T-cell (primary cell): ENCODE results near the gene HECA. TPM values are rescaled to one million over a fixed set of nuclear protein-coding genes. Genes with fewer than 3 reads are reported as not detected.

Experiments
- ATAC-seq, 4 experiments: fragments of 200-7000 bp in 3 of 4; fragments of 150-1000 bp in 1 of 4; cut with Tn5 transposase; replicated peaks in 1 of 4; 1 replicate in 3 of 4; 2 replicates in 1 of 4; pipeline ENCODE4 v1.10.0; 2021; ENCODE audit warnings: moderate library complexity in 3 of 4, mild to moderate bottlenecking in 2 of 4, moderate number of reproducible peaks in 1 of 4
- CTCF ChIA-PET, 2 donors: fragments of 300-600 bp; sonication (Branson Sonifier 250); formaldehyde crosslinking; loops; one replicate each; lab custom pipeline; 2022; ENCODE audit warnings: antibody characterized with exemption in 2 of 2; lab: Charles Lee
- POLR2A ChIA-PET, 2 donors: fragments of 300-600 bp; sonication (Branson Sonifier 250); formaldehyde crosslinking; loops; one replicate each; lab custom pipeline; 2022; ENCODE audit warnings: antibody characterized with exemption in 2 of 2; lab: Charles Lee
- DNase-seq, 35 experiments: peaks; one replicate each; pipeline versions ENCODE4 v3.0.0 to v3.0.0-alpha.2; 2013 to 2023
- H3K27ac ChIP-seq: one replicate; pipeline ENCODE4 v1.5.1; 2013; ENCODE audit warnings: low read length
- H3K27me3 ChIP-seq, 2 experiments: replicated peaks in 1 of 2; 1 replicate in 1 of 2; 2 replicates in 1 of 2; pipeline versions ENCODE4 v1.6.1 to v1.7.0; 2013; ENCODE audit warnings: low read length in 1 of 2, mixed read lengths in 1 of 2; ENCODE audit not compliant: control insufficient read depth in 2 of 2, insufficient read depth in 2 of 2; ENCODE audit errors: extremely low read depth in 1 of 2
- H3K36me3 ChIP-seq, 2 donors: 1 replicate in 1 of 2; 2 replicates in 1 of 2; pipeline versions ENCODE4 v1.6.1 to v1.7.0; 2013; ENCODE audit warnings: low read length in 1 of 2; ENCODE audit not compliant: control insufficient read depth in 2 of 2, insufficient read depth in 1 of 2; ENCODE audit errors: extremely low read depth in 1 of 2
- H3K4me1 ChIP-seq, 2 experiments: 1 replicate in 1 of 2; 2 replicates in 1 of 2; pipeline versions ENCODE4 v1.6.1 to v1.7.0; 2013; ENCODE audit warnings: low read length in 2 of 2, mixed read lengths in 1 of 2; ENCODE audit not compliant: insufficient read depth in 2 of 2, control insufficient read depth in 1 of 2; ENCODE audit errors: extremely low read depth in 1 of 2
- H3K4me3 ChIP-seq, 2 donors: 1 replicate in 1 of 2; 2 replicates in 1 of 2; pipeline versions ENCODE4 v1.5.1 to v1.7.0; 2013; ENCODE audit warnings: mild to moderate bottlenecking in 2 of 2, low read length in 1 of 2, moderate library complexity in 1 of 2; ENCODE audit not compliant: control insufficient read depth in 1 of 2; ENCODE audit errors: extremely low read depth in 1 of 2
- H3K9me3 ChIP-seq: 2 replicates; pipeline ENCODE4 v1.7.0; 2013
- H3K27ac Mint-ChIP-seq, 2 donors: one replicate each; pipeline ENCODE4 v1.8.0; 2020 to 2021; ENCODE audit warnings: mild to moderate bottlenecking in 2 of 2, mixed read lengths in 2 of 2
- H3K27me3 Mint-ChIP-seq, 2 donors: one replicate each; pipeline ENCODE4 v1.8.0; 2021 to 2022; ENCODE audit warnings: mixed read lengths in 2 of 2
- H3K36me3 Mint-ChIP-seq: one replicate; pipeline ENCODE4 v1.8.0; 2021; ENCODE audit warnings: mixed read lengths
- H3K4me1 Mint-ChIP-seq, 3 donors: one replicate each; pipeline ENCODE4 v1.8.0; 2020 to 2022; ENCODE audit warnings: mixed read lengths in 3 of 3, mild to moderate bottlenecking in 1 of 3
- H3K4me3 Mint-ChIP-seq, 3 donors: one replicate each; pipeline ENCODE4 v1.8.0; 2020 to 2022; ENCODE audit warnings: mild to moderate bottlenecking in 3 of 3, mixed read lengths in 3 of 3, moderate library complexity in 3 of 3
- H3K9me3 Mint-ChIP-seq, 3 donors: one replicate each; pipeline ENCODE4 v1.8.0; 2020 to 2022; ENCODE audit warnings: mixed read lengths in 3 of 3
- WGBS: methylation state at CpG from one replicate; pipeline ENCODE4 v1.1.5; 2013; ENCODE audit warnings: missing lambda C conversion rate; ENCODE audit not compliant: insufficient coverage; 5-methylcytosine and 5-hydroxymethylcytosine counted together
- total RNA-seq, 35 experiments: library from RNA in 6 of 35; stranded (reverse) in 6 of 35; fragments of 120-200 nt in 1 of 35; gene quantifications; one replicate each; pipeline versions ENCODE4 v1.2.1 to v1.2.4 and lab custom pipeline; 2013 to 2026

The HECA gene, protein sequence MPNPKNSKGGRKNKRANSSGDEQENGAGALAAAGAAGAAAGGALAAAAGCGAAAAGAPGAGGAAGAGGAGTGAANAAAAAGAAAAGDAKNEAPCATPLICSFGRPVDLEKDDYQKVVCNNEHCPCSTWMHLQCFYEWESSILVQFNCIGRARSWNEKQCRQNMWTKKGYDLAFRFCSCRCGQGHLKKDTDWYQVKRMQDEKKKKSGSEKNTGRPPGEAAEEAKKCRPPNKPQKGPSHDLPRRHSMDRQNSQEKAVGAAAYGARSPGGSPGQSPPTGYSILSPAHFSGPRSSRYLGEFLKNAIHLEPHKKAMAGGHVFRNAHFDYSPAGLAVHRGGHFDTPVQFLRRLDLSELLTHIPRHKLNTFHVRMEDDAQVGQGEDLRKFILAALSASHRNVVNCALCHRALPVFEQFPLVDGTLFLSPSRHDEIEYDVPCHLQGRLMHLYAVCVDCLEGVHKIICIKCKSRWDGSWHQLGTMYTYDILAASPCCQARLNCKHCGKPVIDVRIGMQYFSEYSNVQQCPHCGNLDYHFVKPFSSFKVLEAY
- total RNA-seq = 100 to 1,000 TPM; 125 to 137 (median 131) TPM
- total RNA-seq (2013) = 135 TPM
- 192 to 987 (median 488) reads per million in 29 experiments for total RNA-seq (lab: John Stamatoyannopoulos, UW)

DNA sequence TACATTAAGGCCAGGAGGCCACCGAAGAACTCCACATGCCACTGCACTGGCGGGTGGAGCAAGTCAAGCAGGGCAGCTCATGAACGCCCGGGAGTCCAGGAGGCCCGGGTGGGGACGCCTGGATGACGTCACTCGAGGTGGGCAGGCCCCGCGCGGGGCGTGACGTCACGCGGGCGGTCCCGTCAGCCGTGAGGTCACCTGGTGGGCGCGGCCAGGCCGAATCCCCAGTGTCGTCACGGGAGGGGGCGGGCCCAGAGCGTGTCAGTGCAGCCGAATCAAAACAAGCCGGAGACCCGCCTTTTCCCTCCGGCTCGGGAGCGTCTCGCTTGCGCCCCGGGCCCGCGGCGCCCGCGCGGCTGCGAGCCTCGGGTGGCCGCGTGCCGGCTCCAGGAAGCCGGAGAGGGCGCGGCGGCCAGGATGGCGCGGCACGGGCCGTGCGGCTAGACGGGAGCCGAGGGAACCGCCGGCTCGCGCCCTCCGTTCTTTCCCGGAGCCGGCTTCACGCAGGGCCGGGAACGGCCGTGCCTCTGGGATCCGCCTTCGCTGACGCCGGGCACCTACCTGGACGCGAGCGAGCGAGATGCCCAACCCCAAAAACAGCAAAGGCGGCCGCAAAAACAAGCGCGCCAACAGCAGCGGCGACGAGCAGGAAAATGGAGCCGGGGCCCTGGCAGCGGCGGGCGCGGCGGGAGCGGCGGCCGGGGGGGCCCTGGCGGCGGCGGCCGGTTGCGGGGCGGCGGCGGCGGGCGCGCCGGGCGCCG is at the start of gene HECA:
Gene HECA, plus strand, starts transcription at position 264 of the 761 bp plus-strand sequence. Its CDS starts 317 bp downstream, at position 581.
- peak within 1 kb of the TSS; percentile 83 to 98 (median 87) for H3K4me3 Mint-ChIP-seq
- under 1% methylated on average over 105 of the region's 105 CpGs for WGBS
- H3K4me1 ChIP-seq = peaks cover 23 to 24% of the 10 kb centered on the region in 2 experiments

DNA sequence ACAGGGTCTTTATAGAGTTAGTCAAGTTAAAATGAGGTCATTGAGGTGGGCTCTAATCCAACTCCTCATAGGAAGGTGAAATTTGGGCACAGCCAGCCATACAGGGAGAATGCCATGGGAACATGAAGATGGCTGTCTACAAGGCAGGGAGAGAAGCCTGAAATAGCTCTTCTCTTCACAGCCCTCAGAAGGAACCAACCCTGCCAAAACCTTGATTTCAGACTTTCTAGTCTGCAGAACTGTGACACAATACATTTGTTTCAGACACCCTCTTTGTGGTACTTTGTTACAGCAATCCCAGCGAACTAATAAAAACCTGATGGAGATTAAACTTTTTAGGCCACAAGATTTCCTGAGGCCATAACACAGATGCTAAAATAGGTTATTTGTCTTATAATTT is 43.1 kb upstream of the HECA start:
- peaks cover 0 to 8% of the 10 kb centered on the region in 2 experiments for H3K4me1 ChIP-seq
- no peaks in the 10 kb centered on the region for H3K9me3 ChIP-seq
- H3K9me3 Mint-ChIP-seq = peaks cover 0 to 11% (median 8%) of the 10 kb centered on the region in 3 donors
- peaks cover 10 to 15% (median 11%) of the 10 kb centered on the region in 3 donors for H3K4me1 Mint-ChIP-seq
- ChIA-PET POLR2A (no interaction called here), CTCF (no interaction called here)
- H3K27ac ChIP-seq = no peak overlapping the region
- DNase-seq (no peak), ATAC-seq (no peak)
- H3K36me3 ChIP-seq = no peaks in the 10 kb centered on the region
- no peak overlapping the region for H3K4me3 Mint-ChIP-seq
- no peak overlapping the region for H3K27ac Mint-ChIP-seq
- H3K27me3 Mint-ChIP-seq = no peaks in the 10 kb centered on the region
- no peak overlapping the region for H3K4me3 ChIP-seq
- H3K27me3 ChIP-seq = peaks cover 0 to 5% of the 10 kb centered on the region in 2 experiments
- H3K36me3 Mint-ChIP-seq = peaks cover 6% of the 10 kb centered on the region
- WGBS = 100% methylated on average over 1 of the region's 1 CpG

More for the DNA sequence above, at the start of gene HECA:
- no peaks in the 10 kb centered on the region for H3K9me3 ChIP-seq
- peak within 1 kb of the TSS; percentile 93 for H3K27ac ChIP-seq
- no peaks in the 10 kb centered on the region for H3K27me3 ChIP-seq
- DNase-seq = peak; percentile 96 to 100 (median 99)
- H3K9me3 Mint-ChIP-seq = no peaks in the 10 kb centered on the region
- H3K4me3 ChIP-seq = peak within 1 kb of the TSS; percentile 80 to 91
- H3K27me3 Mint-ChIP-seq = no peaks in the 10 kb centered on the region
- CTCF ChIA-PET = interaction anchor here (0.5 to 2.1 kb wide), 6 partner anchors 10 to 235 kb away, joined by 3 to 10 read pairs (median 6); no protein-coding TSS in a partner anchor
- peaks cover 25% of the 10 kb centered on the region for H3K36me3 Mint-ChIP-seq
- H3K36me3 ChIP-seq = peaks cover 0 to 3% of the 10 kb centered on the region in 2 donors
- ATAC-seq = peak; percentile 80 to 86 (median 84)
- POLR2A ChIA-PET = interaction anchor here (0.6 to 1.9 kb wide), 9 partner anchors 9 to 239 kb away, joined by 3 to 19 read pairs (median 3); partner anchors contain the start of gene CITED2 (in 2 of the 2)
- peak within 1 kb of the TSS; percentile 97 to 99 for H3K27ac Mint-ChIP-seq
- peaks cover 53 to 76% (median 68%) of the 10 kb centered on the region in 3 donors for H3K4me1 Mint-ChIP-seq

DNA sequence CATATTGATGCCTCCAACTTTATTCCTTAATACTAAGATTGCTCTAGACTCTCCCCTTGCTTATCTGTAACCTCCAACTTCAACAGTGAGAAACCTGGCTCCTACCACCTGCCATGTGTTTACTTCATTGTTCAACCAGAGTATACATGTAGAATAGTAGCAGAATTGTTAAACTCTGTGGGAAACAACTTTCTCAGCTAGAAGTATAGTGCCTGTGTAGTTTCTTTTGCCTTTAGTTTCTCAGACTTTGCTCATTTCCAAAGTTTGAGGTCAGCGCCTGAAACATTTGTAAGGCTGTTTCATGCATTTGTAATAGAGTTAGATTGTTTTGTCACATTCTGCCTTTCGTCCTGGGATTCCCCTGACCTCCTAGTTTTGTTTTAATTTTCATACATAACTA is 34.9 kb upstream of the HECA start:
- no CpG with 5 or more reads among the region's 2 CpGs for WGBS
- no peaks in the 10 kb centered on the region for H3K36me3 ChIP-seq
- H3K4me3 ChIP-seq = no peak overlapping the region
- H3K27ac ChIP-seq = no peak overlapping the region
- H3K4me1 ChIP-seq = no peaks in the 10 kb centered on the region
- Mint-ChIP-seq H3K27ac (peak overlapping the region in 1 of 2 donors; percentile 3), H3K4me1 (peaks cover 6 to 10% (median 9%) of the 10 kb centered on the region in 3 donors), H3K27me3 (no peaks in the 10 kb centered on the region), H3K9me3 (no peaks in the 10 kb centered on the region), H3K36me3 (no peaks in the 10 kb centered on the region), H3K4me3 (no peak overlapping the region)
- POLR2A ChIA-PET = no interaction called here
- CTCF ChIA-PET = interaction anchor here in 1 of 2 donors (0.5 kb wide), 2 partner anchors 13 to 333 kb away, joined by 3 to 4 read pairs; no protein-coding TSS in a partner anchor
- peaks cover 0 to 5% of the 10 kb centered on the region in 2 experiments for H3K27me3 ChIP-seq
- DNase-seq (no peak), ATAC-seq (no peak)
- H3K9me3 ChIP-seq = no peaks in the 10 kb centered on the region

GRCh38 chr6:139107051-139107450 is 27.8 kb upstream of the HECA start:
- Histone ChIP-seq H3K9me3 (no peaks in the 10 kb centered on the region), H3K27ac (no peak overlapping the region), H3K4me3 (no peak overlapping the region), H3K4me1 (peaks cover 8 to 14% of the 10 kb centered on the region in 2 experiments), H3K27me3 (no peaks in the 10 kb centered on the region), H3K36me3 (no peaks in the 10 kb centered on the region)
- no peak for DNase-seq
- no peaks in the 10 kb centered on the region for H3K27me3 Mint-ChIP-seq
- ATAC-seq = no peak
- H3K9me3 Mint-ChIP-seq = no peaks in the 10 kb centered on the region
- H3K4me3 Mint-ChIP-seq = no peak overlapping the region
- ChIA-PET CTCF (interaction anchor here in 1 of 2 donors (0.7 to 1.2 kb wide), 2 partner anchors 258 to 1213 kb away, joined by 4 read pairs; no protein-coding TSS in a partner anchor), POLR2A (interaction anchor here in 1 of 2 donors (0.5 kb wide), 1 partner anchor 31 kb away, joined by 3 read pairs; no protein-coding TSS in a partner anchor)
- H3K27ac Mint-ChIP-seq = no peak overlapping the region
- H3K4me1 Mint-ChIP-seq = peaks cover 34 to 39% (median 38%) of the 10 kb centered on the region in 3 donors
- no peaks in the 10 kb centered on the region for H3K36me3 Mint-ChIP-seq
- WGBS = 92% methylated on average over 3 of the region's 6 CpGs

DNA sequence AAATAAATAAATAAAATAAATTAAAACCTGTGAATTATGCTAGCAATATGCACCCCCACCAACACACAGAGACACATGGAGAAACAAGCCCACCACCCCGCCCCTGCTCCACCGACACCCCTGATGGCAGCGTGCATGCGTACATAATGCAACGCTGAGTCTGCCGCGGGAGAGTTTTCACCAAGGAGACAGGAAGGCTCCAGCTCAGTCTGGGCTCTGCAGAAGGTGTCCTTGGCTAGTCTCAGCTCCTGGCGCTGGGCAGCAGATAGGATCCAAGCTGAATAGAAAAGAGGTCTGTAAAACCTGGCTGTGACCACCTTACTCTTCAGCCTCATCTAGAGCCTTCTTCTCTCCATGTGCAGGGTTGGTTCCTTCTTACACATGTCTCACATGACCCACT is 26.5 kb upstream of the HECA start:
- ChIA-PET CTCF (interaction anchor here in 1 of 2 donors (0.7 kb wide), 1 partner anchor 123 kb away, joined by 3 read pairs; no protein-coding TSS in a partner anchor), POLR2A (no interaction called here)
- H3K9me3 ChIP-seq = no peaks in the 10 kb centered on the region
- 89% methylated on average over 8 of the region's 8 CpGs for WGBS
- peaks cover 20 to 25% of the 10 kb centered on the region in 2 experiments for H3K4me1 ChIP-seq
- H3K4me3 ChIP-seq = no peak overlapping the region
- H3K36me3 ChIP-seq = no peaks in the 10 kb centered on the region
- H3K4me3 Mint-ChIP-seq = no peak overlapping the region
- H3K27me3 ChIP-seq = no peaks in the 10 kb centered on the region
- H3K4me1 Mint-ChIP-seq = peaks cover 47 to 52% (median 49%) of the 10 kb centered on the region in 3 donors
- DNase-seq (no peak), ATAC-seq (no peak)
- no peaks in the 10 kb centered on the region for H3K36me3 Mint-ChIP-seq
- H3K9me3 Mint-ChIP-seq = no peaks in the 10 kb centered on the region
- H3K27me3 Mint-ChIP-seq = no peaks in the 10 kb centered on the region
- H3K27ac ChIP-seq = no peak overlapping the region
- no peak overlapping the region for H3K27ac Mint-ChIP-seq
